ENCODE results near the gene DOK6.
A peak's percentile ranks its signal among the peaks of the same experiment; 100 is the strongest.

DOK6 gene

DNA sequence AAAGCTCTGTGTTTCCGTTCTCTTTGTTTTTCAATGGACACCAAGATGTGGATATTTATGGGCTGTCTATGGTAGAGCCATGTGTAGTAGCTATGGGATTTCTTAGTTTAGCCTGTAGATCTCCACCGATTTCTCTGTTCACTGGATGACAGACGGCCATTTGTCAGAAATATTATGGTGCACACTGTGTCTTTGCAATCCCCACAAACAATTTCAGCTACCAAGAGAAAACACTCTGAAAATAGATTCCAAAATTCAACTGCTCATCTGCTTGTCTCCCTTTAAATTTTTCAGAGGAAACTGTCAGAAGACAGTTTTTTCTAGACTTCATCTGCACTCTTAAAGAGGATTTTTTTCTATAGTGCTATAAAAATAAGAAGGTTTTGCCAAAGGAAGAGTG, 380.2 kb downstream of the DOK6 start:
- no peaks in the 10 kb centered on the region for H3K27me3 ChIP-seq (ENCODE audit: low read depth)
- no peaks in the 10 kb centered on the region; the same call in 1 of the 2 replicates for H3K4me1 ChIP-seq
- in situ Hi-C loops (cut with MboI; ENCODE audit: low sequenced_read_pairs) = no loop called here
- H3K4me3 ChIP-seq = no peak overlapping the region
- H3K36me3 ChIP-seq (replicated peaks) = no peaks in the 10 kb centered on the region
- no peaks in the 10 kb centered on the region for H3K9me3 ChIP-seq
- DNase-seq (ENCODE audit: low spot score in 2 of 2) = no peak

DNA sequence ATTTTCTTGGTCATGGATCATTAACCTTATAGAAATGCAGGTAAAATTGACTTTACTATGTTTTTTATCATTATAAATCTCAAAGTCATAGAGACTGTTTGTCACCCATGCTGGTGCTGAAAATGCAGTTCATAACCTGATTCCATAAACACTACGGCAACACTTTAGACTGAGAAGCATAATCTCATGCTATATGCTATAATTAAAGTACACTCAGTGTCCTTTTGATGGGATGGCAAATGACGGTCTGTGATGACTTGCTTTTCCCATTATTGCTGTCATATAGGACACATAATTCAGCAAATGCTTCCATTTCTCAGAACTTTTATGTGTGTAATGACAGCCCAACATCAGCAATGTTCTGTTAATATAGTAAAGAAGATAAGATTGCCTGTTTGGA, 384.1 kb downstream of the DOK6 start:
- H3K36me3 ChIP-seq (replicated peaks) = no peaks in the 10 kb centered on the region
- H3K4me3 ChIP-seq = no peak overlapping the region
- no peak for DNase-seq (ENCODE audit: low spot score in 2 of 2)
- in situ Hi-C loops (cut with MboI; ENCODE audit: low sequenced_read_pairs) = no loop called here
- no peaks in the 10 kb centered on the region for H3K27me3 ChIP-seq (ENCODE audit: low read depth)
- H3K4me1 ChIP-seq = no peaks in the 10 kb centered on the region
- no peaks in the 10 kb centered on the region for H3K9me3 ChIP-seq

DNA sequence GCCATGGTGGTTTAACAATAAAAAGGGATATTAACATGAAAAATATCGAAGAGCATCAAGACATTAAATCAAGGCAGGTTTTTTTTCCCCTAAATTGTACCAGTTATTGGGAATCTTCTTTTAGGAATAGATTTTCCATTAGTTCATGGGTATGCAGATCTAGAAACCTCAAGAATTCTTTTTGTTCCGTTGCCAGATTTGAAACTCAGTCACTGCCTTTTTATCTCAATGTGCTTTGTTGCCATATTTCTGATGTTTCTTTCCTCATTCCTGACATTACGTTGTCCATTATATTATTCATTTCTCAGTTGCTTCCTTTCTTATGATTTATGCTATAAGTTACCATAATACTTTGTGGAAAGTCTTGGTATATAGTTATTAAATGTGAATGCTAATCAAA, 384.8 kb downstream of the DOK6 start:
- H3K36me3 ChIP-seq (replicated peaks) = no peaks in the 10 kb centered on the region
- in situ Hi-C loops (cut with MboI; ENCODE audit: low sequenced_read_pairs) = no loop called here
- no peaks in the 10 kb centered on the region for H3K27me3 ChIP-seq (ENCODE audit: low read depth)
- H3K4me1 ChIP-seq = no peaks in the 10 kb centered on the region
- H3K9me3 ChIP-seq = no peaks in the 10 kb centered on the region
- DNase-seq (ENCODE audit: low spot score in 2 of 2) = no peak
- H3K4me3 ChIP-seq = no peak overlapping the region

- H3K27me3 ChIP-seq (ENCODE audit: low read depth) = no peaks in the 10 kb centered on the region
- H3K36me3 ChIP-seq (replicated peaks) = no peaks in the 10 kb centered on the region
- no peaks in the 10 kb centered on the region for H3K4me1 ChIP-seq
- no peaks in the 10 kb centered on the region for H3K9me3 ChIP-seq
- in situ Hi-C loops (cut with MboI; ENCODE audit: low sequenced_read_pairs) = no loop called here
- H3K4me3 ChIP-seq = no peak overlapping the region
- DNase-seq (ENCODE audit: low spot score in 2 of 2) = no peak
Measured at GRCh38 chr18:69786427-69786826, 385.7 kb downstream of the DOK6 start.

DNA sequence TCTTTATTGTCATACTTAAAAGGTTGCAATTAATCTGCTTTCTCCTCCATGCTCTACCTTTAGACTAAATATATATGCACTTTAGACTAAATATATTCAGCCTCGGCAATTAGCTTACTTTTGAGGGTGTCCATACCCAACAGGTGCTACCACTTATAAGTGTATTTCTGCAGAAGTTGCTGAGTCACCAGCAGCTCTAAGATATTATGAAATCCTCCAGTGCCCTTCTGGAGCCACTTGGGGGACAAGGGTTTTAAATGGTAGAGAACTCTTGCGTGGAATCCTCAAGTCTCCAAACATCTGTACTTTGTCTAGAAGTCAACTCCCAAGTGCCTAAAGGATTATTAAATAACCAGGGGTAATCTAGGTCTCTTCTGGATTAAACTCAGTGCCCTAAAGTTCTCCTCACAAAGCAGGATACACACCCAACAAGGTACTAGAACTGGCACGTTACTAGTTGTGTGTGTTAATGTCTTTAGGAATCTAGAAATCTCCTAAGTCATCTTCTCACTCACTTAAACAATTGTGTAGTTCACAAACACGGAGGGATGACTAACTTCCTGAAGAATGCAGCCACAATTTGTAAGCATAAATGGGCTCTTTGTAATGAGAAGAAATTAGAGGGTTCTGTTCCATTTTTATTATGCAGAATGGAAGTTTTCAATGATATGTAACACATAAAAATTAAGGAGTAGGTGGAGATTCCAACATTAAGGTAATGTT, 387.3 kb downstream of the DOK6 start:
- H3K36me3 ChIP-seq (replicated peaks) = no peaks in the 10 kb centered on the region
- H3K4me3 ChIP-seq = no peak overlapping the region
- H3K9me3 ChIP-seq = peaks cover 5% of the 10 kb centered on the region; the same call in 1 of the 2 replicates
- DNase-seq (ENCODE audit: low spot score in 2 of 2) = no peak
- no peaks in the 10 kb centered on the region for H3K4me1 ChIP-seq
- no peaks in the 10 kb centered on the region for H3K27me3 ChIP-seq (ENCODE audit: low read depth)
- in situ Hi-C loops (cut with MboI; ENCODE audit: low sequenced_read_pairs) = no loop called here

GRCh38 chr18:69789794-69790193, 389.1 kb downstream of the DOK6 start:
- H3K4me1 ChIP-seq = no peaks in the 10 kb centered on the region
- in situ Hi-C loops (cut with MboI; ENCODE audit: low sequenced_read_pairs) = no loop called here
- DNase-seq (ENCODE audit: low spot score in 2 of 2) = no peak

GRCh38 chr18:69790649-69791048, 390.0 kb downstream of the DOK6 start:
- DNase-seq (ENCODE audit: low spot score in 2 of 2) = no peak
- in situ Hi-C loops (cut with MboI; ENCODE audit: low sequenced_read_pairs) = no loop called here
- H3K36me3 ChIP-seq (replicated peaks) = no peaks in the 10 kb centered on the region
- peaks cover 5% of the 10 kb centered on the region for H3K4me1 ChIP-seq
- H3K4me3 ChIP-seq = no peak overlapping the region
- no peaks in the 10 kb centered on the region for H3K27me3 ChIP-seq (ENCODE audit: low read depth)
- H3K9me3 ChIP-seq = peaks cover 5% of the 10 kb centered on the region; the same call in 1 of the 2 replicates

More at GRCh38 chr18:69789794-69790193, 389.1 kb downstream of the DOK6 start:
- Histone ChIP-seq H3K27me3 (ENCODE audit: low read depth) (no peaks in the 10 kb centered on the region), H3K36me3 (replicated peaks) (no peaks in the 10 kb centered on the region), H3K9me3 (peaks cover 5% of the 10 kb centered on the region; the same call in 1 of the 2 replicates), H3K4me3 (no peak overlapping the region)

DNA sequence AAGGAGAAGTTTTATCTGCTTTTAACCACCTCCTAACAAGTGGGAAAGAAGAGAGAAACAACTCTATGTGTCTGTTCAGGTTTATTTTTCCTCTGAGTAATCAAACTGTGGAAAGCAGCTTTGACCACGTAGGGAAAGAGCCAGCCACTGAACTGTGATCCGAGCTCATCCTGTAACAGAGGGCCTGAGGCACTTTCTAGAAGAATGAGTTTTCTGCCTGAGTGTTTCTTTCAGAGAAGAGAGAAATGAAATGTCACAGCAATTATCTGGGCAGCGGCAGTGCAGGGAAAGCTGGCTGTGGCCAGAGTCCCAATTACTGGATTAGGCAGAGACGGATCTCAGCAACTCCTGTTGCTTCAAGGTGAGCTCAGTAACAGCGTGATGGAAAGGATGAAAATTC, 395.1 kb downstream of the DOK6 start:
- Histone ChIP-seq H3K4me3 (no peak overlapping the region), H3K9me3 (peaks cover 5% of the 10 kb centered on the region; the same call in 1 of the 2 replicates), H3K27me3 (ENCODE audit: low read depth) (no peaks in the 10 kb centered on the region), H3K4me1 (peaks cover 7% of the 10 kb centered on the region), H3K36me3 (replicated peaks) (no peaks in the 10 kb centered on the region)
- DNase-seq (ENCODE audit: low spot score in 2 of 2) = peak; percentile 31 to 43
- in situ Hi-C loops (cut with MboI; ENCODE audit: low sequenced_read_pairs) = no loop called here

- in situ Hi-C loops (cut with MboI; ENCODE audit: low sequenced_read_pairs) = no loop called here
- no peak for DNase-seq (ENCODE audit: low spot score in 2 of 2)
- no peaks in the 10 kb centered on the region for H3K4me1 ChIP-seq
- no peak overlapping the region for H3K4me3 ChIP-seq
- H3K36me3 ChIP-seq (replicated peaks) = no peaks in the 10 kb centered on the region
- no peaks in the 10 kb centered on the region for H3K9me3 ChIP-seq
- no peaks in the 10 kb centered on the region for H3K27me3 ChIP-seq (ENCODE audit: low read depth)
Measured at GRCh38 chr18:69804776-69805501, 404.3 kb downstream of the DOK6 start.

DNA sequence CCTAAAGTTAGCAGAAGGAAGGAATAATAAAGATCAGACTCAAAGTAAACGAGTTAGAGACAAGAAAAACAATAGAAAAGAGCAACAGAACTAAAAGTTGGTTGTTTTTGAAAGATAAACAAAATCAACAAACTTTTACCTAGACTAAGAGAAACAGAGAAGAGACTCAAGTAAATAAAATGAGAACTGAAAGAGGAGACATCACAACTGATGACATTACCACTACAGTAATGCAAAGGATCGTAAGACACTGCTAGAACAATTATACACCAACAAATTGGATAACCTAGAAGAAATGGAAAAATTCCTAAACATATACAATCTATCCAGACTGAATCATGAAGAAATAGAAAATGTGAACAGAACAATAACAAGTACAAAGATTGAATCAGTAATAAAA, 407.7 kb downstream of the DOK6 start:
- no peaks in the 10 kb centered on the region for H3K36me3 ChIP-seq (replicated peaks)
- no peaks in the 10 kb centered on the region for H3K4me1 ChIP-seq
- no peak for DNase-seq (ENCODE audit: low spot score in 2 of 2)
- no peaks in the 10 kb centered on the region for H3K9me3 ChIP-seq
- in situ Hi-C loops (cut with MboI; ENCODE audit: low sequenced_read_pairs) = no loop called here
- H3K27me3 ChIP-seq (ENCODE audit: low read depth) = no peaks in the 10 kb centered on the region
- H3K4me3 ChIP-seq = no peak overlapping the region

DNA sequence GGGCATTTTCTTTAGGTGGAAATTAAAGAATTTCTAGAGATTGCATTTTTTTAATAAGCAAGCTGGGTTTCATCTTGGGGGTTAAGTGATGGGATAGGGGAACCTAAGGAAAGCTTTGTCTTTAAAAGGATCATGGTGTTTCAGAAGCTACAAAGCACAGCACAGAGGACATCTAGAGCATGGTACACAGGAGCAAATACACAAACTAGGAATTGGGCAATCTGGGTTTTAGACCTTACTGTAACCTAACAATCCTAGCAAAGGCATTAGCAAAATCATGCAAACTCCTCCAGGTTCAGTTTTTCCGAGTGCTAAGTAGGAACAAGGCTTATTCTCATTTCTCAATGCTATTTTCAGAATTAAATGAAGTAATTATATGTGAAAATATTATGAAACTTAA, 412.9 kb downstream of the DOK6 start:
- Histone ChIP-seq H3K4me1 (no peaks in the 10 kb centered on the region), H3K36me3 (replicated peaks) (no peaks in the 10 kb centered on the region), H3K27me3 (ENCODE audit: low read depth) (no peaks in the 10 kb centered on the region), H3K9me3 (no peaks in the 10 kb centered on the region), H3K4me3 (no peak overlapping the region)
- DNase-seq (ENCODE audit: low spot score in 2 of 2) = no peak
- in situ Hi-C loops (cut with MboI; ENCODE audit: low sequenced_read_pairs) = no loop called here

- H3K36me3 ChIP-seq (replicated peaks) = no peaks in the 10 kb centered on the region
- DNase-seq (ENCODE audit: low spot score in 2 of 2) = no peak
- H3K4me1 ChIP-seq = no peaks in the 10 kb centered on the region
- H3K27me3 ChIP-seq (ENCODE audit: low read depth) = no peaks in the 10 kb centered on the region
- in situ Hi-C loops (cut with MboI; ENCODE audit: low sequenced_read_pairs) = no loop called here
- no peaks in the 10 kb centered on the region for H3K9me3 ChIP-seq
- H3K4me3 ChIP-seq = no peak overlapping the region
Measured at GRCh38 chr18:69814861-69815385, 414.2 kb downstream of the DOK6 start.

DNA sequence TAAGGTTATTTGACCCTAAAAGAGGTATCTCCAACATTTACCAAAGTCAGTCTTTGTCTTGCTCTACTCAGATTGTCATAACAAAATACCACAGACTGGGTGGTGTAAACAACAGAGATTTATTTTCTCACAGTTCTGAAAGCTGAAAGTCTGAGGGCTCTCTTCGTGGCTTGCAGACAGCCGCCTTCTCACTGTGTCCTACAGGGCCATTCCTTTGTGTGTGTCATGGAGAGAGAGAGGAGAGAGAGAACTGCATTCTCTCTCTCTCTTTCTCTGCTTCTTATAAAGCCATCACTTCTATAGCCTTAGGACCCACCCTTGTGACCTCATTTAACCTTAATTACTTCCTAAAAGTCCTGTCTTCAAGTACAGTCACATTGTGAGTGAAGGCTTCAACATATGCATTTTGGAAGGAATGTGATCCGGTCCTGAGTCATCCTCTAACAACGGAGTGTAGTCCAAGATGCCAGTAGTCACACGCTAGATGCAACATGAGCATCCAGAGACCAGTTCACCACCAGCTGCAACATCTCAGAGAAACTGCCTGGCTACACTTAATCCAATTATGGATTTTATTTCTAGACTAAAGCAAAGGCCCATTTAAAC, 416.8 kb downstream of the DOK6 start:
- H3K4me1 ChIP-seq = no peaks in the 10 kb centered on the region
- H3K27me3 ChIP-seq (ENCODE audit: low read depth) = no peaks in the 10 kb centered on the region
- H3K9me3 ChIP-seq = no peaks in the 10 kb centered on the region
- H3K36me3 ChIP-seq (replicated peaks) = no peaks in the 10 kb centered on the region
- H3K4me3 ChIP-seq = no peak overlapping the region
- in situ Hi-C loops (cut with MboI; ENCODE audit: low sequenced_read_pairs) = no loop called here
- DNase-seq (ENCODE audit: low spot score in 2 of 2) = no peak

- in situ Hi-C loops (cut with MboI; ENCODE audit: low sequenced_read_pairs) = no loop called here
- Histone ChIP-seq H3K36me3 (replicated peaks) (no peaks in the 10 kb centered on the region), H3K4me1 (no peaks in the 10 kb centered on the region), H3K27me3 (ENCODE audit: low read depth) (no peaks in the 10 kb centered on the region), H3K4me3 (no peak overlapping the region), H3K9me3 (no peaks in the 10 kb centered on the region)
- no peak for DNase-seq (ENCODE audit: low spot score in 2 of 2)
Measured at GRCh38 chr18:69819460-69819859, 418.8 kb downstream of the DOK6 start.
